HAP-1 (cell line): ENCODE measurements around the gene JSRP1.
"Not testable (repeated sequence)": the region's sequence is repeated elsewhere in the genome, so short reads cannot be mapped to it uniquely, and the experiment has no call there.

Source experiments
- DNase-seq, 2 experiments: peaks; one replicate each; pipeline ENCODE4 v3.0.0-alpha.2; 2016 to 2020; ENCODE audit warnings: low spot score in 2 of 2
- H3K27me3 ChIP-seq: fragments of 250-450 bp; sonication (Bioruptor Pico); 2 replicates; pipeline ENCODE4 v1.5.1; 2020; ENCODE audit warnings: low read depth, mild to moderate bottlenecking, moderate library complexity
- H3K36me3 ChIP-seq: fragments of 250-450 bp; sonication (Bioruptor Pico); replicated peaks from 2 replicates; pipeline ENCODE4 v1.5.1; 2020; ENCODE audit warnings: mild to moderate bottlenecking
- H3K4me1 ChIP-seq: fragments of 250-450 bp; sonication (Bioruptor Pico); 2 replicates; pipeline ENCODE4 v1.5.1; 2020; ENCODE audit warnings: mild to moderate bottlenecking
- H3K4me3 ChIP-seq: fragments of 250-450 bp; sonication (Bioruptor Pico); 2 replicates; pipeline ENCODE4 v1.5.1; 2020; ENCODE audit warnings: mild to moderate bottlenecking, moderate library complexity
- H3K9me3 ChIP-seq: fragments of 250-450 bp; sonication (Bioruptor Pico); 2 replicates; pipeline ENCODE4 v1.5.1; 2020; ENCODE audit warnings: mild to moderate bottlenecking, moderate library complexity
- in situ Hi-C: fragments of 300-500 bp; cut with MboI; formaldehyde crosslinking; loops from 3 replicates; pipeline ENCODE4 v1.14.3; 2020; ENCODE audit warnings: low sequenced_read_pairs, inconsistent platforms, mixed read lengths

The JSRP1 gene

DNA sequence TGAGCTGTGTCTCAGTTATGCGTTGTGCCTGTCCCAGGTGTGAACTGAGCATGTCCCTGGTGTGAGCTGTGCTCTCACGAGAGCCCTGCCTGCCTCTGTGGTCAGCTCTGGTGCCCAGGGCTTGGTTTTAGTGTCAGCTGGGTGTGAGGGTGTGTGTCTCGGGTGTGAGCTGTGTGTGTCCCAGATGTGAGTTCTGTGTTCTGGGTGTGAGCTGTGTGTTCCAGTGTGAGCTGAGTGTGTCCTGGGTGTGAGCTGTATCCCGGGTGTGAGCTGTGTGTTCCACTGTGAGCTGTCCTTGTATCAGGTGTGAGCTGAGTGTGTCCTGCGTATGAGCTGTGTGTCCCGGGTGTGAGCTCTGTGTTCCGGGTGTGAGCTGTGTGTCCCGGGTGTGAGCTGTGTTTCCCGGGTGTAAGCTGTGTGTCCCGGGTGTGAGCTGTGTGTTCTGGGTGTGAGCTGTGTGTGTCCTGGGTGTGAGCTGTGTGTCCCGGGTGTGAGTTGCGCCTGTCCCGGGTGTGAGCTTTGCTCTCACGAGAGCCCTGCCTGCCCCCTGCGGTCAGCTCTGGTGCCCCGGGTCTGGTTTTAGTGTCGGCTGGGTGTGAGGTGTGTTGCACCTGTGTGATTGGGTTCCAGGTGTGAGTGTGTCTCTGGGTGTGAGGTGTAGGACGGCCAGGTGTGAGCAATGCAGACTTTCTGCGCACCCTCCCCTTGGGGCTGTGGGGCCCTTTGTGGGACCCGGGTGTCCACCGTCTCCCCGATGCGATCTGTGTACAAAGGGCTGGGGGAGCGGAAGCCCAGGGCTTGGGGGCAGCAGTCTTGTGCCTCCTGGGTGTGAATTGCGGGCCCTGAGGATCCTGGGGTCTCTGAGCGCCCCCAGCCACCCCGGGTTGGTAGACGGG, 32.8 kb upstream of the JSRP1 start:
- in situ Hi-C loops = no loop called here
- H3K27me3 ChIP-seq = peaks cover 23% of the 10 kb centered on the region
- H3K4me3 ChIP-seq = no peak overlapping the region; the same call in 1 of the 2 replicates
- no peaks in the 10 kb centered on the region; the same call in 1 of the 2 replicates for H3K4me1 ChIP-seq
- H3K9me3 ChIP-seq = no peaks in the 10 kb centered on the region
- DNase-seq = no peak
- no peaks in the 10 kb centered on the region for H3K36me3 ChIP-seq

DNA sequence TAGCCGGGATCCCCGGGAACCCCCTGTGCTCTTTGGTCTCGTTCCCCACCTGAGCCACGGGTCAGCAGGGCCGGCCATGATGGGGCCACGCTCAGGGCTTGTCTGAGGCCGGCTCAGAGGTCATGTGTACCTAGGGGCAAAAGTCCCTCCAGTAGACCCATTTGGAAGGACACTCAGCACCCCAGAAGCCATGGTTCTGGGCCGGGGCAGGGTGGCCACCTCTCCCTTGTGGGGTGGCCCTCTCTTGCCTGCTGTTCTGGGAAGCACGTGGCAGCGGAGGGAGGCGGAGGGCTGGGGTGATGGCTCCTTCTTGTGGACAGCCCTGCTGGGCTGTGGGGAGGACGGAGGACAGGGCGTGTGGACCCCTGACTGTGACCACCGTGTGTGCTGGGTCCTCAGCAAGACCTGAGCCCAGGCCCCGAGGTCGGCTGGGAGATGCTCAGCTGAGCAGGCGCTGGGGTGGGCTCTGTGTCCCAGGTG, 32.2 kb upstream of the JSRP1 start:
- H3K27me3 ChIP-seq = peaks cover 23% of the 10 kb centered on the region
- DNase-seq = no peak
- H3K9me3 ChIP-seq = no peaks in the 10 kb centered on the region
- H3K4me3 ChIP-seq = no peak overlapping the region
- in situ Hi-C loops = no loop called here
- H3K4me1 ChIP-seq = no peaks in the 10 kb centered on the region; the same call in 1 of the 2 replicates
- no peaks in the 10 kb centered on the region for H3K36me3 ChIP-seq

DNA sequence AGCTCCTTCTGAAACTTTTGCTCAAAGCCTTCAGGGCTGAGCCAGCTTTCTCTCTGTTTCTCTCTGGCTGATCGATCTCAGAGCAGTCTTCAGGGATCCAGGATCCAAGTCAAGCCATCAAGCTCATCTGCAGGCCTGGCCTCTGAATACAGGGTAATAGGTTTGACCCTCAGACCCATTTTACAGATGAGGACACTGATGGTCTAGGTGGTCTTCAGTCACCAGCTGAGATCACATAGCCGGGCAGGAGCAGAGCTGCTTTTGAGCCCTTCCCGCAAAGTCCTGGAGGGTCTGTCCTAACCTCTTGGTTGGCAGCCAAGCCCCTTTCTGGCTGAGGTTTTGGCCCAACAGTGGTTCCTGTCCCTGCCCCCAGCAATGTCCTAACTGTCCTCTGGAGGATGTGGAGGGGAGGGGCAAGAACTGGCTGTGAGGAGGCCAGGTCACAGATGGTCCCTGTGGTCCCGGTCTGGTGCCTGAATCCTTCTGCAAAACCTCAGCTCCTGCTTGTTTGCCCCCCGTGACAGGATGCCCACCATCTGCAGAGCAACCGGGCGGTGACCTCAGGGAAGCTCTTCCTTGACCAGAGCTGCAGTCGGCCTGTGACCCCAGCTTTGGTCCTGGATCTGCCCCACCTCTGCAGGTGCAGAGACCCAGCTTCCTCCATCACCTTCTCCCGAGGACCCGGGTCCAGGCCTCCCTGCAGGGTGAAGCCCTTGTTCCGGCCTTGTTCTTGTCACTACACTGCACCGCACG, 31.5 kb upstream of the JSRP1 start:
- no peaks in the 10 kb centered on the region for H3K36me3 ChIP-seq
- no peak overlapping the region for H3K4me3 ChIP-seq
- no peaks in the 10 kb centered on the region; the same call in 1 of the 2 replicates for H3K4me1 ChIP-seq
- H3K27me3 ChIP-seq = peaks cover 23% of the 10 kb centered on the region
- H3K9me3 ChIP-seq = no peaks in the 10 kb centered on the region
- in situ Hi-C loops = no loop called here
- DNase-seq = no peak

DNA sequence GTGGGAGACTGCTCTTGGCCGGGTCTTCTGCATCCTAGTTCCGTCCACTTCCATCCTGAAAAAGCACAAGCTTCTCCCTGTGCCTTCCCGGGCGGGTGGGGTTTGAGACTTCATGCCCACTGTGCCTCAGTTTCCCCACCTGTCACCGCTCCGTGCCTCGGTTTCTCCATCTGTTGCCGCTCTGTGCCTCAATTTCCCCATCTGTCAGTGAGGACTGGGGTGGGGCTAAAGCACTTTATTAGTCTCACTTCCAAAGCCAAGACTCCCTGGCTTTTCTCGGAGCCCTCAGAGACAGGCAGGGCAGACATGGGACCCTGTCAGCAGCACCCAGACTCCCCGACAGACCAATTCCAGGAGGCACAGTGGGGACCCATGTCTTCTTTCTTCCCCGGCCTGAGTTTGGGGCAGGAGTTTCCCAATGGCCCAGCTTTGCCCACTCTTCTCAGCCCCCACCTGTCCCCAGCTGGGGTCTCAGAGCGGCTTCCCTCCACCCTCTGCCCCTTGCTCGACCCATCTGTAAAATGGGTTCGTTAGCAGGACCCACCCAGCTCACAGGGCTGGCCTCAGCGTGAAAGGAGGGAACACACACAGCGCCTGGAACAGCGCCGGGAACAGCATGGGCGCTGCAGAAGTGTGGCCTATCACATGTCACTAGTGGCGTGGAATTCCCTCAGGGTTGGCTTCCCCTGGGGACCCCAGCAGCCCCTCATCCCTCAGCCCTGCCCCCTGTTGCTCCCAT, 30.4 kb upstream of the JSRP1 start:
- Histone ChIP-seq H3K4me1 (no peaks in the 10 kb centered on the region; the same call in 1 of the 2 replicates), H3K27me3 (peaks cover 23% of the 10 kb centered on the region), H3K36me3 (no peaks in the 10 kb centered on the region), H3K9me3 (no peaks in the 10 kb centered on the region), H3K4me3 (no peak overlapping the region)
- in situ Hi-C loops = no loop called here
- no peak for DNase-seq

DNA sequence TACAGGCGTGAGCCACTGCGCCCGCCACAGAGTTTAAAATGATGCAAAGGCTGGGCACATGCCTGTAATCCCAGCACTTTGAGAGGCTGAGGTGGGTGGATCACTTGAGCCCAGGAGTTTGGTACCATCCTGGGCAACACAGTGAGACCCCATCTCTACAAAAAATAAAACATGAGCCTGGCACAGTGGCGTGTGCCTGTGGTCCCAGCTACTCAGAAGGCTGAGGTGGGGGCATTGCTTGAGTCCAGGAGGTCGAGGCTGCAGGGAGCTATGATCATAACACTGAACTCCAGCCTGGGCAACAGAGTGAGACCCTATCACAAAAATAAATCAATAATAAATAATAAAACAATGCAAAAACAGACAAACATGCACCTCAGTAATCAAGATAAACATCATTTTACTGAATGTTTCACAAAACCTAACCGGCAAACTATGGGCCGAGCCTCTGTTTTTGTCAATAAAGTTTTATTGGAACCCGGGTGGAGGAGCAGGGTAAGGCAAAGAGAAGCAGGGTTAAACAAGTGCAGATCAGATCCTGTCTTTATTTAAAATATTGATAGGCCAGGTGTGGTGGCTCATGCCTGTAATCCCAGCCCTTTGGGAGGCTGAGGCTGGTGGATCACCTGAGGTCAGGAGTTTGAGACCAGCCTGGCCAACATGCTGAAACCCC, 27.8 kb upstream of the JSRP1 start:
- H3K36me3 ChIP-seq = no peaks in the 10 kb centered on the region
- no peaks in the 10 kb centered on the region for H3K9me3 ChIP-seq
- no peaks in the 10 kb centered on the region for H3K4me1 ChIP-seq
- H3K27me3 ChIP-seq = peaks cover 5% of the 10 kb centered on the region; the same call in 1 of the 2 replicates
- in situ Hi-C loops = no loop called here
- H3K4me3 ChIP-seq = no peak overlapping the region
- no peak for DNase-seq

DNA sequence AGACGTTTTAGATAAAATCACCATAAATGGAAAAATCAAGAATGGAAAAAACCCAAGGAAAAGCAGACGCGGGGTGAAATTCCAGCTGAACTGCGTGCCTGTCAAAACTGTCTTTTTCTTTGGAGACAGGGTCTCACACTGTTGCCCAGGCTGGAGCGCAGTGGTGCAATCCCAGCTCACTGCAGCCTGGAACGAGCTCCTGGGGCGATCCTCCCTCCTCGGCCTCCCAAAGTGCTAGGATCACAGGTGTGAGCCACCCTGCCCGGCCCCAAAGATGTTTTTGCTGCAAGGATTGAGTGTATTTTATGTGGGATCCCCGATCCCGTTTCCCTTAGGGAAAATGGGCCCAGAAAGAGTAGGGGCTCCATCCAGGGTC, 26.6 kb upstream of the JSRP1 start:
- H3K9me3 ChIP-seq = no peaks in the 10 kb centered on the region
- in situ Hi-C loops = no loop called here

DNA sequence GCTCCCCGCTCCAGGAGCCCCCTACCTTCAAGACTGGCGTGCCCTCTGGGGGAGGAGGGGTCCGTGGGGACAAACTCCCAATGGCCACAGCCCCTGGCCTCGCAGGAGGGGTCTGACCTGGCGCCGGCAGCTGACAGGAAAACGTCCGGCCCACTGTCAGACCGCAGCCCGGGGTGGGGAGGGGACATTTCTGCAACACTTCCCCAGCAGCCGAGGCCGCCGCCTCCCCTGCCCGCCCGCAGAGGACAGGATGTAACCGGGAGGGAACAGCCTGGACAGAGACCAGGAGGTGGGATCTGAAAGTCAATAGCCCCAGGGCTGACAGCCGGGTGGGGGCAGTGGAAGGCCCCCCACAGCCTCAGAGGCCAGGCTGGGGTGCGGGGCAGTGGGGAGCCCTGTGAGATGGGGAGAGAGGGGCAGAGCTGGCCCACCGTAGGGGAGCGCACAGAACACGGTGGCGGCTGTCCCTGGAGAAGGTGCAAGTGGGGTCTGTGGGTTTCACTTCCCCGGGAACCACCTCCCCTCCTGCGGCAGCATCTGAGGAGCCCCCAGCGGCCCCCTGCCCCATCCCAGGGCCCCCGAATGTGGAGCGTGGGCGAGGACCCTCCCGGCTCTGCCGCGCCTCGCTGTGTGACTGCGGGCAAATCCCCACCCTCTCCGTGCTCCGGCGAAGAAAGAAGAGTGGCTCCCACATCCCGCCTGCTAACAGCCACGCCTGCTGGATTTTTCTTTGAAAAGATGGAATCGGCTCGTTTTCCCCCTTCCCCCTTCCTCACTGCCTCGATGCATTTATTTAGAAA, 26.0 kb upstream of the JSRP1 start, which contains the start of gene PEAK3:
Gene PEAK3 (minus strand): TSS at position 114 of the 800 bp plus-strand sequence. CDS start 1,244 bp downstream, outside the sequence.
- Histone ChIP-seq H3K9me3 (no peaks in the 10 kb centered on the region), H3K4me3 (no peak within 1 kb of the TSS), H3K27me3 (no peaks in the 10 kb centered on the region; the same call in 1 of the 2 replicates), H3K36me3 (no peaks in the 10 kb centered on the region), H3K4me1 (no peaks in the 10 kb centered on the region)
- in situ Hi-C loops = no loop called here
- DNase-seq = peak in 1 of 2 experiments; percentile 47

More for the DNA sequence above, 26.6 kb upstream of the JSRP1 start:
- H3K27me3 ChIP-seq = no peaks in the 10 kb centered on the region; the same call in 1 of the 2 replicates
- H3K4me1 ChIP-seq = no peaks in the 10 kb centered on the region
- H3K4me3 ChIP-seq = no peak overlapping the region
- no peak for DNase-seq
- no peaks in the 10 kb centered on the region for H3K36me3 ChIP-seq

DNA sequence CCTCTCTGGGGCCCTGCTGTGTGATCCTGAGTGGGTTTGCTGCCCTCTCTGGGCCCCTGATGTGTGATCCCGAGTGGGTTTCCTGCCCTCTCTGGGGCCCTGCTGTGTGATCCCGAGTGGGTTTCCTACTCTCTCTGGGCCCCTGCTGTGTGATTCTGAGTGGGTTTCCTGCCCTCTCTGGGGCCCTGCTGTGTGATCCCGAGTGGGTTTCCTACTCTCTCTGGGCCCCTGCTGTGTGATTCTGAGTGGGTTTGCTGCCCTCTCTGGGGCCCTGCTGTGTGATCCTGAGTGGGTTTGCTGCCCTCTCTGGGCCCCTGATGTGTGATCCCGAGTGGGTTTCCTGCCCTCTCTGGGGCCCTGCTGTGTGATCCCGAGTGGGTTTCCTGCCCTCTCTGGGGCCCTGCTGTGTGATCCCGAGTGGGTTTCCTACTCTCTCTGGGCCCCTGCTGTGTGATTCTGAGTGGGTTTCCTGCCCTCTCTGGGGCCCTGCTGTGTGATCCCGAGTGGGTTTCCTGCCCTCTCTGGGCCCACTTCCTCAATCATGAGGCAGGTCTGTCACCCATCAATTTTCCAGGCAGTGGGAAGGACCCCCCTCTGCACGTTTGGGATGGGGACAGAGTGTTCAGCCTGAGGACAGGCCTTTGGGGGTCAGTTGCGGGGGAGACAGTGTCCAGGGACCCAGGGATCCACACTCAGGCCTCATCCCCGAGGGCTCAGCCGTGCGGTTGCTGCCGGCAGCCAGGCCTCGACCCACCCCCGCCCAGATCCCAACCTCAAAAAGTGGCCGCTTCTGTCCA, 25.2 kb upstream of the JSRP1 start:
- H3K36me3 ChIP-seq, in situ Hi-C loops, DNase-seq, H3K27me3 ChIP-seq, H3K9me3 ChIP-seq, H3K4me3 ChIP-seq, H3K4me1 ChIP-seq: not testable (repeated sequence)

DNA sequence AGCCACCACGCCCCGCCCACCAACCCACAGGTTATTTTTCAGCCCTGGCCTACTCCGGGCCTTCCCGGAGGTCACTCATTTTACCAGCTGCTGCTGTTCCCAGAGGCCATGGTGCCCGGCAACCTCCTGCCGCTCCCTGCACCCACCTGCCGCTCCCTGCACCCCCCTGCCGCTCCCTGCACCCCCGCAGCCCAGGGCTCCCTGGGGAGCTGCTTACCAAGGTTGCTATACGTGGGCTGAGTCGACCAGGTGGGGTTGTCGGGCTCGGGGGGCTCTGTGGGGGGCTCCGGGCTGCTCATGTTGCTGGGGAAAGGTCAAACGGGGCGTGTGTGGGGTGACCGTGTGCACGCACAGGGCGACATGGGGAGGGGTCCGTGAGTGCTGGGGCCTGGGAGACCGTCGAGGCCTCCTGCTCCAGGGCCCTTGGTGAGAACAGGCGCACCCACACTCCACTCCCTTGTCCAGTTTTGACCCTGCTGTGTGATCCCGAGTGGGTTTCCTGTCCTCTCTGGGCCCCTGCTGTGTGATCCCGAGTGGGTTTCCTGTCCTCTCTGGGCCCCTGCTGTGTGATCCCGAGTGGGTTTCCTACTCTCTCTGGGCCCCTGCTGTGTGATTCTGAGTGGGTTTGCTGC, 24.5 kb upstream of the JSRP1 start:
- DNase-seq = no peak
- Histone ChIP-seq H3K27me3 (no peaks in the 10 kb centered on the region), H3K9me3 (no peaks in the 10 kb centered on the region), H3K36me3 (no peaks in the 10 kb centered on the region), H3K4me1 (no peaks in the 10 kb centered on the region), H3K4me3 (no peak overlapping the region)
- in situ Hi-C loops = no loop called here

DNA sequence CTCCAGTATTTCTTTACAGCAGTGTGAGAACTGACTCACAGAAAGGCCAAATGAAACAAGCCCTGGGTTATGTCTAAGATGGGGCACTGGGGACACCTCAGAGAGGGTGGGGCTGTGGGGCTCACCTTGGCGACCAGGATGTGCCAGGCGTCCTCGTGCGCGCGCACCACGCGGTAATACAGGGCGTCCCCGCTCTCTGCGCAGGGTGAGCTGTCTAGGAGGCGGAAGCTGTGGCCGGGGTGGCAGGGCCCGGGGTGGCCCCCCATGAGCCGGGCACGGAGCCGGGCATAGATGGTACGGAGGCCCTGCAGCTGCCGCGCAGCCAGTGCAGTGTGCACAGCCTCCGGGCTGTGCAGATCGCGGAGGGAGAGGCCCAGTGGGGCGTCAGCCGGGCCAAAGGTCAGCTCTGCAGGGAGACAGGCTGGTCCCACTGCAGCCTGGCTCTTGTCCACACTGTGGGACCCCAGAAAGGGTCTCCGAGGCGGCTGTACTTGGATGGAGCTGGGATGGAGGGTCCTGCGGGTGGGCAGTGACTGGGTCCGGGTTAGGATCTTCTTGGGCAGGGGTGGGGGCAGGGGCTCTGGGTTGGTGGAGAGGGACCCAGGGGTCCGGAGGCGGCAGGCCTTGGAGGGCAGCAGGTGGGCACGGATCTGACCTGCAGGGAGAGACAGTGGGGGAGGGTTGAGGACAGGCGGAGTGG, 22.4 kb upstream of the JSRP1 start:
- no peak for DNase-seq
- in situ Hi-C loops = no loop called here
- Histone ChIP-seq H3K9me3 (no peaks in the 10 kb centered on the region), H3K4me1 (no peaks in the 10 kb centered on the region; the same call in 1 of the 2 replicates), H3K36me3 (peaks cover 7% of the 10 kb centered on the region; the same call in 1 of the 2 replicates), H3K4me3 (no peak overlapping the region), H3K27me3 (no peaks in the 10 kb centered on the region)

DNA sequence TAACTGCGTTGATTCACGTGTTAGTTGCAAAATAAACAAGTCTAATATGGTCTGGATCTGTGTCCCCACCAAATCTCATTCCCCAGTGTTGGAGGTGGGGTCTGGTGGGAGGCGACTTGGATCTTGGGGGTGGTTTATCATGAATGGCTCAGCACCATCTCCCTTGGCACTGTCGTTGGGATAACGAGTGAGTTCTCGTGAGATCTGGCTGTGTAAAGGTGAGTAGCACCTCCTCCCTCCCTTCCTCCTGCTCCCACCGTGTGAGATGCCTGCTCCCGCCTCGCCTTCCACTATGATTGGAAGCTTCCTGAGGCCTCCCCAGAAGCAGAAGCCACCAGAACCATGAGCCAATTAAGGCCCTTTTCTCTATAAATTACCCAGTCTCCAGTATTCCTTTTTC, 20.9 kb upstream of the JSRP1 start:
- Histone ChIP-seq H3K36me3 (peaks cover 20% of the 10 kb centered on the region), H3K4me3 (no peak overlapping the region), H3K4me1 (peaks cover 11% of the 10 kb centered on the region), H3K9me3 (no peaks in the 10 kb centered on the region), H3K27me3 (no peaks in the 10 kb centered on the region)
- in situ Hi-C loops = no loop called here
- DNase-seq = no peak
